ENCODE results near the gene TOP1.

Gene TOP1

DNA sequence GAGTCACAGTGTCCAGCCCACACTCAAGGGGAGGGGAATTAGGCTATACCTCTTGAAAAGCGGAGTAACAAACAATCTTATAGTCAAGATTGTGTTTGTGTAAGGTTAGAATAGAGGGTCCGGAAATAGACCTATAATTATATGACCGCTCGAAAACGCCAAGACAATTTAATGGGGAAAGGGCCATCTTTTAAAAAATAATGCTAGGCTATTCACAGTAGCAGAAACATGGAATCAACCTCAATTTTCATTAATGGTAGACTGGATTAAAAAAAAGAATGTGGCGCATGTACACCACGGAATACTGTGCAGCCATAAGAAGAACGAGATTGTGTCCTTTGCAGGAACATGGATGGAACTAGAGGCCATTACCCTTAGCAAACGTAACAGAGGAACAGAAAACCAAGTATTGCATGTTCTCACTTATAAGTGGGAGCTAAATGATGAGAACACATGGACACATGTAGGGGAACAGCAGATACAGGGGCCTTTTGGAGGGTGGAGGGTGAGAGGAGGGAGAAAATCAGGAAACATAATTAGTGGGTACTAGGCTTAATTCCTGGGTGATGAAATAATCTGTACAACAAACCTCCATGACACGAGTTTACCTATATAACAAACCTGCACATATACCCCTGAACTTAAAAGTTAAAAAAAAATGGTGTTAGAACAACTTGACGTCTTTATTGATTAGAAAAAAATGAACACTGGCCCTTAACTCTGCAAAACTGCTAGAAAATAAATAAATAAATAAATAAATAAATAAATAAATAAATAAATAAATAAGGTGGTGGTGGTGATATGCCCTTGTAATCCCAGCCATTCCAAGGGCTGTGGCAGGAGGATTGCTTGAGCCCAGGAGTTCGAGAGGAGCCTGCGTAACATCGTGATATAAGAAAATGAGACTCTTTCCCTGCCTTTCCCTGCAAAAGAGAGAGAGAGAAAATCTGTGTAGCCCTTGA lies 30.3 kb downstream of the TOP1 start:
- DNase-seq, result no peak

DNA sequence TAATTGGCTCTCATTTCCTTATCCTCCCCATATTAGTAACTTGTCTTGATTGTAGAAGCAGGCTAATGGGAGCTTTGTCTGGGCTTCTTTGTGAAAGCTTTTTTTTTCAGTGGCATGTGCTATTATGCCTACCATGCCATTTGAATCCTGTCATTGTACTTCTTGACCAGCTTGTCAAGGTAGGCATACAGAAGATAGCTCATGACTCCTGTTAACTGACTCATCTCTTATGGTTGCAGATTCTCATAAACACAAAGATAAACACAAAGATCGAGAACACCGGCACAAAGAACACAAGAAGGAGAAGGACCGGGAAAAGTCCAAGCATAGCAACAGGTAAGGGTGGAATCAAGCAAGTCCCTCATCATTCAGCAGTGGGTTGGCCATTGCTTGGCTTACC lies 32.5 kb downstream of the TOP1 start:
- DNase-seq, result no peak

DNA sequence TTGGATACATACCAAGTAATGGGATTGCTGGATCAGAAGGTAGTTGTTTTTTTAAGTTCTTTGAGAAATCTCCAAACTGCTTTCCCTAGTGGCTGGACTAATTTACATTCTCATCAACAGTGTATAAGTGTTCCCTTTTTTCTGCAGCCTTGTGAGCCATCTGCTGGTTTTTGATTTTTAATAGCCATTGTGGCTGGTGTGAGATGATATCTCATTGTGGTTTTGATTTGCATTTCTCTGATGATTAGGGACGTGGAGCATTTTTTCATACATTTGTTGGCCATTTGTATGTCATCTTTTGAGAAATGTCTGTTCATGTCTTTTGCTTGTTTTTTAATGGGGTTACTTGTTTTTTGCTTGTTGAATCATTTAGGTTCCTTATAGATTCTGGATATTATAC lies 34.8 kb downstream of the TOP1 start:
- no peak for DNase-seq

DNA sequence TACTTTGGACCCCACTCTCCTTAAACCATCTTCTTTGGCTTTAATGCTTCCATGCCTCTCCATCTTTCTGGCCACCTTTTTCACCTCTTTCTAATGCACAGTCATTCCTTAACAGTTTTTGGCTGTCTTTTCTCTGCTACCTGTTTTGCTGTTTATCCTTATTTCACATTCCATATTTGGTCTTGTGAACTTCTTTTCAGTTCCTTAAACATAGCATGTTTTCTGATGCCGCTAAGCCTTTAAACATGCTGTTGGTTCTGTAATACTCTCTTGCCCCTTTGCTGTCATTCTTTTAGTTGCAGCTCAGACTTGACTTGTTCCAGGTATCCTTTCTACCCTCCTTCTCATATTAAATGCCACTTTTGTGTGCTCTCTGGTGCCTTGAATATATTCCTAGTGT lies 35.8 kb downstream of the TOP1 start:
- DNase-seq, result no peak

DNA sequence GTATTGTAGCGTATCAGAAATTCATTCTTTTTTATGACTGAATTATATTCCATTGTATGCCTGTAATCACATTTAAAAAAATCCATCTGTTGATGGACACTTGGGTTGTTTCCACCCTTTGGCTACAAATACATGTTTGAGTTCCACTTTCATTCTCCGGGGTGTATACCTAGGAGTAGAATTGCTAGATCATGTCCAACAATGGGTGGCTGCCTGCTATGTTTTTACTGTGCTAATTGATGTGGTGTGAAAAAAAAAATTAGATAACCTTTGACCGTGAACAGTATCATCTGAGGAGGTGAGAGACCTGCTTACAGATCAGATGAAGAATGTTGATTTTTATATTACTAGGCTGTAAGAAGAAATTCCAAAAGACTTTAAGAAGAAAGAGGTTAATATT lies 37.1 kb downstream of the TOP1 start:
- DNase-seq, result no peak

DNA sequence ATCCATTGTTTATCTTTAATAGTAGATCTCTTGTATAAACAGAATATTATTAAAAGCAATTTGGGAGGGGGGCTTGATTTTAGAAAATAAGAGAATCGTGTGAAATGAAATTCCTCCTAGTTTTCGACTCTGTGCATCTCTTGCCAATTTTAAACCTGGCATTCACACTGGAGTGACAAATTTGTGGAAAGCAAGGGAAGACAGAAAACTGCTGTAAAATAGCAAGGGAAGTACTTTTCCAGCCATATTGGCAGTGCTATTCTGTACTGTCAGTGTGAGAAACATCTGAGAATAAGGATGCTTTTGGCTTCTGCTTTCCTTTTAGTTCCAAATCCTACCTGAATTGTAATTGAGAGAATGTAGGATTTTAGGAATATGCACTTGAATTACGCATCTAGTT lies 40.2 kb downstream of the TOP1 start:
- no peak for DNase-seq

DNA sequence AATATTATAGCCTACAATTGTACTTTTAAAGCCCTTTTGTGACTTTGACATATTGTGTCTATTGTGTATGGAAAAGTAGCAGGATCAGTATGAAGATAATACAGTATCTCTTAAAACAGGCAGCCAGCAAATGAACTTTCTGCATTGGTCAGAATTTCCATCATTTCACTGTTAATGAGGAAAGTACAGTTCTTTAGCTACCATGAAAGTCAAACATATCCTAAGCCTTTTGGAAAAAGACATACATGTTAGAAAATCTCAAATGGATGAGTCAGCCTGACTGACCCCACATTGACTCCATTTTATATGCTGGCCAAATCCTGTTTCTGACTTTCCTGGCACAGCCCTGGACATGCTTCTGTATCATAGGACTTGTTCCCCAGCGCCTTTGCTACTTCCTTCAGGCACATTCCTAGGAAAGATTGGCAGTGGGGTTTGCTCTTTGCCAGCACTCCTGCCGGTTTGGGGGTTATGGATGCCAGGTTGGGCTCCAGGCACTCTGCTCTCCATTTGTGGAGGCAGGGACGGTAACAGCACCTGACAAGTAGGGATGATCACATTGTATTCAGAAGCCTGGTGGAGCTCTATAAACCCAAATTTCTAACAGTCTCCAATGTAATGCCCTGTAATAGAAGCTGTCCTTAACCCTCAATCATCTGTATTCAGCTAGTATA lies 43.7 kb downstream of the TOP1 start:
- no peak for DNase-seq

DNA sequence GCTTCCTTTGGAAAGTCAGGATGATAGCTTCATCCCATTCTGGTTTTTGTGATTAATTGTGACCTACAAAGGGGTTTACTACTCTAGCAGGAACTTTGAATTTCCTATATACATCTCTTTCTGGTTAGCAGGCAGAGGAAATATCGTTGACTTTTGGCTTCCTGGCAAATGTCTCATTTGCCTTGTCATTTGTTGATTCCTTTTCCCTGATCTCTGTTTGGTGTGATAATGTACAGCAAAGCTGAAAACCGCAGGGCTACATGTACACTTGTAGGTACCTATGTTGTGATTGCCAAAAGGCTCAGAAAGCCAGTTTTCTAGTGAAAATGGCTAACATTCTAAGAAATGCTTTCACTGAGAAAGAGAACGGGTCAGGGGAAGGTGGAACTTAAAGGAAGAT lies 44.3 kb downstream of the TOP1 start:
- DNase-seq, result no peak

DNA sequence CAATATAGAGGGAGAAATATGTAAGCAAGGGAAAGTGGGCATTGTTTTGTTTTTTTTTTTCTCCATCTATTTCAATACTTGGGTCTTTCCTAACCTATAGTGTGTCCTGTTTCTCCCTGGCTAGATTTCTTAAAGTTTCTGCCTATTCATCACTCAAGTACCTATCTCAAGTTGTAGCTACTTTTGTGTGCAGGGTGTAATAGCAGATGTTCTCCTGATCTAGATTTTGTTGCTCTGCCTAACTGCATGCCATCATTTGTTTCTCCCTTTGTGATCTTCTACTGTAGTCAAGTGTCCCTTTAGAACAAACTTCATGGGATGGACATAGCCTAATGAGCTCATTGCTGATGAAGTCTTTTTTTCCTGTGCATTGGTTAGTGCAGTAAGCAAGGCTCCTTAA lies 45.8 kb downstream of the TOP1 start:
- no peak for DNase-seq

DNA sequence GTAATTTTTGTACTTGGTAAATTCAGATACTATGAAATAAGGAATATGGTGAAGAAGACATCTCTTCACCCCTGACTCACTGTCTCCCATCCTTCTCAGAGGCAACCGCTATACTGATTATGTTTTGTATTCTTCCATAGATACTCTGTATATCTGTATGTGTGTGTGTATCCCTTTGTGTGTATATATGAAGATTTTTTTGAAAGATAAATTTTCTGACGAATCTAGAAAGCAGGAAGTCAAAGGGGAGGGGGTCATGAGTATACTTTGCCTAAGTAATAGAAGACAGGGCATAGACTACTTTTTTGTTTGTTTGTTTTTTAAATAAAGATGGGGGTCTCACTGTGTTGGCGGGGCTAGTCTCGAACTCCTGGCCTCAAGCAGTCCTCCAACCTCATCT lies 48.2 kb downstream of the TOP1 start:
- no peak for DNase-seq

DNA sequence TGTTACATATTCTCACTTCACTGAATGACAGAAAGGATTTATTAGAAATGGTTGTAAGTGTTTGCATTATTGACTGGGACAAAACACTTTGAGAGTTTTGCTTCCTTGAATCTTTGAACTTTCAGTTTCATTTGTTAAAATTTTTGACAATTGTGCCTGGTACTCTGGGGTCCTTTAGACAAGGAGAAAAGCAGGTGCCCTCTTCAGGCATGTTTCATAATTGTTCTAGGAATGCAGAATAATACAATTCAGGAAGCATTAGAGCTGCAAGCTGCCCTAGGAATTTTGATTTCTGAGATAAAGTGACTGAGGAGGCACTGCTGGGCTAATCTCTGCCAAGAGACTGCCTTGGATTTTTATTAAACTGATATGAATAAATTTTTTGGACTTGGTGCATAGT lies 49.7 kb downstream of the TOP1 start:
- no peak for DNase-seq

DNA sequence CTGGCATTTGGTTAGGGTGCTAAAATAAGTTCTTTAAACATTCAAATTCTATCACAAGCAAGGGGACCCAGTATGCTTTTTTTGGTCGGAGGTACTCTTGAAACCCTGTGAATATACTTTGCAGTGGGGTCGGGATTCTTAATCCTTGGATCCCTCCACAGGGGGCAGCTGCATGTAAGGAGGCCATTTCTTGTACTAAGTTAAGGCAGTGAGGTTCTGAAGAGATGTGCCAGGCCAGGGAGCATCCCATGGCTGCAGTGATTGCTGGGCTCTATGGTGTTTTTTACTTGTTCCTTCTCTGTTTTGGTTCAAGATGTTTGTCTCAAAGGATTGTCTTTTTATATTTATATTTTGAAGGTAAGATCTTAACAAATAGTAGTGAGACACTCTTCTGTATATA lies 50.4 kb downstream of the TOP1 start:
- DNase-seq, result no peak

DNA sequence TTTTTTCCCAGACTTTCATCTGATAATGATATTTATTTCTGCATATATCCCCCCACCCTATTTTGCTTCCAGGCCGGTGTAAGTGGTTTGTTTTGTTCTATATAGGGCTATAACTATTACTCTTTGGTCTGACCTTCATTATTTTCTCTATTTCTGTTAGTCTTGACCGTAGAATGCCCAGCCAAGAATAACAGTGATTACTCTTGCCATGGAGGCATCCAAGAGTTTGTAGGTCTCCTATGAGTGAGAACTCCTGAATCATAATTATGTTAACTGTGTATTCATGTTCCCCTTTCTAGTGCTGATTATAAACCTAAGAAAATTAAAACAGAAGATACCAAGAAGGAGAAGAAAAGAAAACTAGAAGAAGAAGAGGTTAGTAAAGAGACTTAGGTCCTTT lies 52.2 kb downstream of the TOP1 start:
- DNase-seq, result no peak

DNA sequence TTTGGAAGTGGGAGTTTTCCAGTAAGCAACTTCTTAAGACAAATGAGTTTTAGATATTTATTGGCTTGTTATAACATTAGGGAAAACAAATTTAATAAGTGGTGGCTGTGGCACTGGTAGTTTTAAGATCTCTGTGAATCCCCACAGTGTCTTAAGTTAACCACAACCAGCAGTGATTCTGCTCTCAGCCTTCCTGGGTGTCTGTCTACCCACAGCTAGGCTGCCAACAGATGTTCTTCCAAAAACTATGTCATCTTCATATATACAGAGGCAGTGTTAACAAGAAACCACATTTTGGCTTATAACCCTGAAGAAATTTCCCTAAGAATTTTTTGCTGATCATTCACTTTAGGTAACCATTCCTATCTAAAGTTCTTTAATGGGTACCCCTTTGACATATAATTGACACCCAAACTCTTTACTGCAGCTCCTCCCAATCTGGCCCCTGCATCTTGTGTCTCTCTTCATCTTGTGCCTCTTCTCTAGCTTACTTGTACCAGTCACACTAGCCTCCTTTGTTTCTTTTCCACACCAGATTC lies 52.7 kb downstream of the TOP1 start:
- DNase-seq, result no peak

DNA sequence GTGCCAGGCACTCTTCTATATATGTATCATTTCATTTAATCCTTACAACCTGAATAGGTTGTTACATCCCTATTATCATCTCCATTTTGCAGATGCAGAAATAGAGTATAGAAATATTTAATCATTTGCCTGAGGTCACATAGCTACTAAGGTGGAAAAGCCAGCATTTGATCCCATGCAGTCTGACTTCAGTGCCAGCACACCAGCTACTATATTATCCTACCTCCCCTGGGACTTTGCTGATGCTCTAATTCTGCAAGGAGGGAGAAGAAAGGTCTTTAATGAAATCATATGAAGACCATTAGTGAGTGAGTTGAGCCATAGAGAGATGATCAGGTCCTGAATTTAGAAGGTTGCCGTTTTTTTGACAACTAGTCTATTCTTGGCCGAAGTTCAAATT lies 53.7 kb downstream of the TOP1 start:
- DNase-seq, result no peak

DNA sequence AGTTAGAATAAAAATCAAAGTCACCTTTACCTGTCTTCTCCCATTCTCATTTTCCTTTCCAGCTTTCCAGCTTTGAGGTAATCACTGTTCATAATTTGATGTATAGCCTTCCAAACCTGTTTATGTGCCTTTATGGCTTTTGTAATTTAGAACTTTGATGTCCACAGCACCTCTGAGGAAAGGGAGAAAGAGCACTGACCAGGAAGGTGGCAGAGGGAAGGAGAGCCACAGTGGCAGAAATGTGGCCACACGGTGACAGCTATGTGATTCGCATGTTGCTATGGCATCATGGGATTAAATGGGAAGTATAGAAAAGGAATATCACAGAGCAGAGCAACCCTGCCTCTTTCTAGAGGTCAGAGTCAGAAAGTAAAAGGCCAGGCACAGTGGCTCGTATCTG lies 57.0 kb downstream of the TOP1 start:
- DNase-seq, result no peak

DNA sequence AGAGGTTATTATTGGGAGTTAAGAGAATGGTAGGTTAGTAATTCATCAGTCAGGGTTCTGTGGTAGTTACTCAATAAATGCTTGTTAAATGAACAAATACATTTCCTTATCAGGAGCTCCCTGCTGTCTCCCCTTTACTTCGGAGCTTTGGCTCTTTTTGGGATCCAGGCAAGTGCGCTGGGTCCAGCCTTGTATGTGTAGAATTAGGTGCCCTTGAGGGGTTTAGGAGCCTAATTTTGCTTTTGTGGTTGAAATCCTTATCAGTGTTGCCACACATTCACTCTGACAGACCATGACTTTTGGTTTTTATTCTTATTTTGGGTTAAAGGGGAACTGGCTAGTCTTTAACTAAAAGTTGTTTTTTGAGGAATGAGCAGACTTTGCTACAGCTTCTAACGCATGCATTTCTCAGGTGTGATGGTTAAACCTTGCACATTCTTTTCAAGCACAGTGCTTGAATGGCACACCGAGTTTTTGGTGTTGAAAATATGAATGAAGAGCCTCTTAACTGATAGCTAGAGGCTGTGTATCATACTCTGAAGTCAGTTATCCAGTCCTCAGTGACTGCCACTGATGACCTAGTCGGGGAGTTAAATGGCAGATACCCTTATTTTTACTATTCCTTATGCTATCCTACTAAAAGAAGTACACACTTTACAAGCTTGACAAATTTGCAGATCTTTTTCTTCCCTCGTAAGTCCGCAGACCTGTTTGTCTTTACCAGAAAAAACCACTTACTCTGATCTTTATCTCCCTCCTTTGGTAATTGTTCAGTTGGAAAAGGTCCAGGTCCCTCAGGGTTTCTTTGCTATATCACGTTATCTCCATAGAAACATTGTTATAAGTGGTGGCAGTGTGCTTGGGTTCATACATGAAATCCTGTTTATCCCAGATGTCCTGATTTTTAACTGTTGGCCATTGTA lies 58.0 kb downstream of the TOP1 start:
- no peak for DNase-seq

DNA sequence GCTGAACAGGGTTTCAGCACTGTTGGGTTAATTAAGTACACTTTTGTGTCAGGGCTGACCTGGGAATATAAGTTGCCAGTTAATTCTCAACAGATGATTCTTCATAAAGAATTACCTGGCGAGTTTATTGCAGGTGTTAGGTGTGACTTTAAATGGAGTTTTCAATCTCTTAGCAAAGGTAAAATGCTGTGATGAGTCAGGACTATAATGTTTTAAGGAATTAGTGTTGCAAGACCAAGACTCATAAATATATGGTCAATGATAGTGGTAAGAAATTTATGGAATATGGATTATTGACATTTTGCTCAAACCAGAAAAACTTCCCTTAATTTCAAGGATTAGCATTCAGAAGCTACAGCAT lies 58.7 kb downstream of the TOP1 start:
- DNase-seq, result no peak

DNA sequence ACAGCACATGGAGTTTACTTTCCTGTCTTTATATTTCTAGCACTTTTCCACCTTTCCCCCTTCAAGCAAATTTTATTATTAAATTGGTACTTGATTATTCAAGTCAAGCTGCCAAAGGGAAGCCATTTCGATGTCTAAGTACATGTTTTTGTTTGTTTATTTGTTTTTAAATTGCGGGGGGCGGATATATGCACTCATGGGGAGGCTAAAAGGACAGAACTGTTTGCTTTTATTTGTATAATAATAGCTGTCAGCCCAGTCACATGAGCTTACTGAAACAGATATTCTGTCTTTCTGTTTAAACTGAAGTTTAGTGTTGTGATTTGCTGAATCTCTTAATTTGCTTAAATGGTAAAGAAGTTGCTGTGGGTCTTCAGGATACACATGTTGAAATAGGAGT lies 59.2 kb downstream of the TOP1 start:
- DNase-seq, result no peak

DNA sequence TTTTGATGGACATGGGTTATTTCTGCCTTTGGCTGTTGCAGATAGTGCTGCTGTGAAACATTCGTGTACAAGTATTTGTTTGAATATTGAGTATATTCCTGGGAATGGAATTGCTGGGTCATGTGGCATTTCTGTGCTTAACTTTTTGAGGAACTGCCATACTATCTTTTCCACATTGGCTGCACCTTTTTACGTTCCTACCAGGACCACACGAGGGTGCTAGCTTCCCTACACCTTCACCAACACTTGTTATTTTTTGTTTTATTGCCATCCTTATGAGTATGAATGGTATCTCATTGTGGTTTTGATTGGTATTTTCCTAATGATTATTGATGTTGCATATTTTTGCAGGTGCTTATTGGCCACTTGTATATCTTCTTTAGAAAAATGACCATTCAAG lies 60.9 kb downstream of the TOP1 start:
- DNase-seq, result no peak

DNA sequence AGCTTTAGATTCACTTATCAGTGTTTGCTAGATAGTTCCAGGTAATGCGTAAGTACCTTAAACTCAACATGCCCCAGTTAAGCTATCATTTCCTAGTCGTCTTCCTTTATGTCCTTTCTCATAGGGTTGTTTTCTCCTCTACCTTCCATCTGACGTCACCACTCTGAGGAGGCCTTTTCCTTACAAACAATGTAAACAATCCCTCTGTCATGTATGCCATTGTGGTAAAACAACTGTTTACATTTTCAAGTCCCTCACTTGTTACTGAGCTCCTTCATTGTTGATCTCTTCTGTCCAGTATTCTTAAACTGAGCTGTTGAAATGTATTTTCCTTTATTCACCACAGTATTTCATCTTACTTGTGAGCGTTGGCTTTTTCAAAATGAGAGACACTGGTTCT lies 63.3 kb downstream of the TOP1 start:
- DNase-seq, result no peak

DNA sequence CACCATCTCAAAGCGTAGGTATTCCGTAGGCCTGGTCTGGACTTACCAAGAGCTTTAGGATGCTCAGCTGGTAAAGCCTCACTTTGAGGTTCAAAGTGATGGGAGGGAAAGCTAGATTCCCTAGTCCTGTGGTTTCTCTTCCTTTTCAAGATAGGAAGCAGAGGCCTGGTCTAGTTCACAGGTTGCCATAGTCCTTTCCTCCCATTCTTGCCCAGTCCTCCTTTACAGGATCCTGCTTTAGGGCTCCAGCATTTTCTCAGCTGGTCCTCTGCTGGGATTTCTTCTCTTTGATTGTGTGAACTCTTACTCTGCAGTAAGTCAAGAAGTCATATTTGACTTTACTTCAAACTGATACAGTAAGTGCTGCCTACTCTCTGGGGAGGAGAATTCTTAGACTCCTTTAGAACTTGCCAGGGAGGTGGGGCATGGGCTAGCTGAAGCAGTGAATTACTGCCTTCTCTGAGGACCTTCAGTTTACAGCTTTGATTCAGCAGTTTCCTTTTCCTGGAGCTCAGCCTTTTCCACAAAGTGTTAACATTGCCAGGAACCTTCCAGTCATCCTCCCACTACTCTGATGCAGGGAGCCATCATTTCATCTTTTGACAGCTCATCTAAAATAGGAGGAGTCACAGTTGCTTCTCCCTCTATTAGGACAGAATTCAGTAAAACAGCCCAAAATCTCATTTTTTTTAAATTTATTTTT lies 65.9 kb downstream of the TOP1 start:
- DNase-seq, result no peak
